Esophagus muscularis mucosa (tissue), 4 donors: ENCODE measurements around the gene HMBS. TPM values are rescaled to one million over a fixed set of nuclear protein-coding genes. Genes with fewer than 3 reads are reported as not detected.

Source experiments
- DNase-seq: peaks from one replicate; pipeline ENCODE4 v3.0.0-alpha.2; 2017; ENCODE audit errors: extremely low spot score
- H3K27ac ChIP-seq, 4 donors: fragments of 200-600 bp; sonication (generic); replicated peaks in 1 of 4; 1 replicate in 3 of 4; 2 replicates in 1 of 4; pipeline ENCODE4 v1.5.1; 2016 to 2019; ENCODE audit warnings: mild to moderate bottlenecking in 1 of 4
- H3K27me3 ChIP-seq, 4 donors: fragments of 200-600 bp; sonication (generic); one replicate each; pipeline versions ENCODE4 v1.5.1 to v1.6.0; 2016 to 2019
- H3K36me3 ChIP-seq, 4 donors: fragments of 200-600 bp; sonication (generic); one replicate each; pipeline ENCODE4 v1.5.1; 2016 to 2019
- H3K4me1 ChIP-seq, 4 donors: fragments of 200-600 bp; sonication (generic); one replicate each; pipeline ENCODE4 v1.5.1; 2016 to 2019
- H3K4me3 ChIP-seq, 4 donors: fragments of 200-600 bp; sonication (generic); 1 replicate in 2 of 4; 2 replicates in 2 of 4; pipeline ENCODE4 v1.5.1; 2016 to 2019; ENCODE audit warnings: mild to moderate bottlenecking in 4 of 4, moderate library complexity in 1 of 4
- H3K9me3 ChIP-seq, 4 donors: fragments of 200-600 bp; sonication (generic); 1 replicate in 3 of 4; 2 replicates in 1 of 4; pipeline ENCODE4 v1.5.1; 2016 to 2019
- CTCF ChIP-seq, 3 experiments: fragments of 200-600 bp in 2 of 3; fragments of 450-650 bp in 1 of 3; sonication (generic) in 2 of 3; IDR thresholded peaks; one replicate each; pipeline ENCODE4 v1.5.1; 2017 to 2019; ENCODE audit warnings: antibody characterized with exemption in 3 of 3, mild to moderate bottlenecking in 2 of 3, moderate library complexity in 1 of 3
- EP300 ChIP-seq: sonication (generic); formaldehyde crosslinking; IDR thresholded peaks from one replicate; pipeline ENCODE4 v1.6.1; 2017; ENCODE audit warnings: antibody characterized with exemption
- POLR2A ChIP-seq: fragments of 450-650 bp; IDR thresholded peaks from one replicate; pipeline ENCODE4 v1.6.1; 2017; ENCODE audit warnings: antibody characterized with exemption, moderate library complexity, mild to moderate bottlenecking, low read depth
- POLR2AphosphoS5 ChIP-seq, 2 donors: sonication (generic); formaldehyde crosslinking; IDR thresholded peaks; one replicate each; pipeline ENCODE4 v1.6.1; 2017; ENCODE audit warnings: antibody characterized with exemption in 2 of 2
- WGBS: methylation state at CpG from one replicate; pipeline ENCODE4 v1.1.5; 2018; 5-methylcytosine and 5-hydroxymethylcytosine counted together
- intact Hi-C: fragments of 100-400 bp; cut with DNase I; formaldehyde crosslinking; loops from one replicate; pipeline ENCODE4 v1.15.1; 2023
- total RNA-seq, 4 donors: library from RNA; depleted of rRNA; stranded (reverse); fragments of >200 nt; gene quantifications; one replicate each; pipeline versions ENCODE4 v1.1.0 to v1.2.1, GENCODE V29; 2016

The HMBS gene
- total RNA-seq, 4 donors from 2014 or later: 3.1 to 7.8 (median 6.1) TPM

- Histone ChIP-seq H3K27ac (no peak overlapping the region), H3K36me3 (peaks cover 0 to 24% (median 14%) of the 10 kb centered on the region in 4 donors), H3K4me3 (no peak overlapping the region), H3K9me3 (no peaks in the 10 kb centered on the region), H3K4me1 (peaks cover 25 to 48% (median 37%) of the 10 kb centered on the region in 4 donors), H3K27me3 (no peaks in the 10 kb centered on the region)
- intact Hi-C loops: no loop called here
- 91% methylated on average over 1 of the region's 1 CpG for WGBS
- TF ChIP-seq EP300 (no peak), POLR2A (no peak), POLR2AphosphoS5 (IDR thresholded peaks at IDR 0.05) (no peak), CTCF (IDR thresholded peaks at IDR 0.05) (no peak)
- DNase-seq: no peak
Measured at GRCh38 chr11:119089319-119089718, 4.6 kb downstream of the HMBS start.

GRCh38 chr11:119091178-119091577 lies 6.5 kb downstream of the HMBS start:
- peaks cover 0 to 24% (median 14%) of the 10 kb centered on the region in 4 donors for H3K36me3 ChIP-seq
- peaks cover 19 to 41% (median 30%) of the 10 kb centered on the region in 4 donors for H3K4me1 ChIP-seq
- no peak overlapping the region for H3K4me3 ChIP-seq
- H3K27ac ChIP-seq: peak overlapping the region in 2 of 4 donors; percentile 32 to 98
- no peaks in the 10 kb centered on the region for H3K27me3 ChIP-seq
- WGBS: 51% methylated on average over 7 of the region's 9 CpGs
- TF ChIP-seq EP300 (no peak), POLR2A (no peak), CTCF (IDR thresholded peaks at IDR 0.05) (no peak), POLR2AphosphoS5 (IDR thresholded peaks at IDR 0.05) (no peak)
- DNase-seq: no peak
- no peaks in the 10 kb centered on the region for H3K9me3 ChIP-seq
- intact Hi-C loops: no loop called here

- Histone ChIP-seq H3K36me3 (peaks cover 1 to 32% (median 22%) of the 10 kb centered on the region in 4 donors), H3K9me3 (no peaks in the 10 kb centered on the region), H3K4me3 (peak overlapping the region in 1 of 4 donors; percentile 74), H3K27me3 (no peaks in the 10 kb centered on the region), H3K4me1 (peaks cover 18 to 38% (median 28%) of the 10 kb centered on the region in 4 donors), H3K27ac (peak overlapping the region; percentile 96 to 99 (median 98))
- intact Hi-C loops: no loop called here
- no peak for DNase-seq
- TF ChIP-seq CTCF (IDR thresholded peaks at IDR 0.05): no peak
- no peak for TF ChIP-seq POLR2AphosphoS5 (IDR thresholded peaks at IDR 0.05)
- no peak for TF ChIP-seq EP300
- TF ChIP-seq POLR2A: no peak
- 80% methylated on average over 12 of the region's 13 CpGs for WGBS
Measured at GRCh38 chr11:119091966-119092879, 7.5 kb downstream of the HMBS start.

- DNase-seq: no peak
- peaks cover 18 to 38% (median 28%) of the 10 kb centered on the region in 4 donors for H3K4me1 ChIP-seq
- H3K36me3 ChIP-seq: peaks cover 8 to 41% (median 31%) of the 10 kb centered on the region in 4 donors
- TF ChIP-seq EP300: no peak
- TF ChIP-seq POLR2A: no peak
- TF ChIP-seq CTCF (IDR thresholded peaks at IDR 0.05): no peak
- no peak for TF ChIP-seq POLR2AphosphoS5 (IDR thresholded peaks at IDR 0.05)
- intact Hi-C loops: no loop called here
- WGBS: 36% methylated on average over 11 of the region's 12 CpGs
- no peaks in the 10 kb centered on the region for H3K27me3 ChIP-seq
- no peaks in the 10 kb centered on the region for H3K9me3 ChIP-seq
- H3K27ac ChIP-seq: peak overlapping the region; percentile 96 to 99 (median 98)
- peak overlapping the region; percentile 68 to 85 (median 76) for H3K4me3 ChIP-seq
Measured at GRCh38 chr11:119092880-119093842, 8.5 kb downstream of the HMBS start.
